Jurkat, Clone E6-1 (cell line): ENCODE measurements around the gene DUSP21.
A peak's percentile ranks its signal among the peaks of the same experiment; 100 is the strongest.
"Not testable (repeated sequence)": the region's sequence is repeated elsewhere in the genome, so short reads cannot be mapped to it uniquely, and the experiment has no call there.

Source experiments
- DNase-seq: peaks from one replicate; pipeline ENCODE4 v3.0.0-alpha.2; 2011; ENCODE audit warnings: low read depth, low spot score
- H3K4me3 ChIP-seq: 2 replicates; pipeline ENCODE4 v1.5.1; 2011; ENCODE audit warnings: mild to moderate bottlenecking, low read length, control low read depth, moderate library complexity

The DUSP21 gene

DNA sequence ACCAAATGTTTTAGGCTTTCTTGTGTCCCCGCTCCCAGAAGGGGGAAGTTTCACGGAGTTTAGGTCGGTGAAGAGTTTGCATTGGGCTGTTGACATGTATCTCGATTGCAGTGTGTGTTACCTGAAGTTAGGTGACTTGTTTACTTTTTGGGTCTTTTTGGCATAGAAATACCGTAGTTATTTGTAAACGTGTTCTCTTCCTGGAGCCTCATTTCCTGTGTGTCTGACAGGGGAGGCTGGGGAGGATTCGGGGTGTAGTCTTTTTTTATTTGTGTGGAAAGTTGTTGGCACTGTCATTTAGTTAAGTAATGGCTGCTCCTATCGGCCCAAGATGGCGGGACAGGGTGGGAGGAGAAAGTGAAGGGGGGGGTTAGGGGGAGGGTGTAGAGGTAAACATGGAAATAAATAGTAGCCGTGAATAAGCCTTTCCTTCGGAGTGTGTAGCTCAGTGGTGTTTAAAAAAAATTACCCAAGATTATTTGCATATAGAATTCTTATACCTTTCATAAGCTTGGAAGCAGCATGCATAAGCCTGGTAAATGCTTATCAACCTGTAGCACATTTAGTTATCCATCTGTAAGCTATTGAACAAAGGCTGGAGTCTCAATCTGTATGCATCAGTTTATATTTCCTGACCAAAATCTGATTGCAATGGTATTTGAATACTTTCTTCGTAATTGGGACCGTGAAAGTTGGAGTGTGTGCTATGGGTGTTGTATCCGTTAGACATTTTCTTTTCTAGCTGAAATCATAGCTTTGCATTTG is 30.8 kb downstream of the DUSP21 start:
- H3K4me3 ChIP-seq = peak overlapping the region; percentile 77
- DNase-seq = no peak

DNA sequence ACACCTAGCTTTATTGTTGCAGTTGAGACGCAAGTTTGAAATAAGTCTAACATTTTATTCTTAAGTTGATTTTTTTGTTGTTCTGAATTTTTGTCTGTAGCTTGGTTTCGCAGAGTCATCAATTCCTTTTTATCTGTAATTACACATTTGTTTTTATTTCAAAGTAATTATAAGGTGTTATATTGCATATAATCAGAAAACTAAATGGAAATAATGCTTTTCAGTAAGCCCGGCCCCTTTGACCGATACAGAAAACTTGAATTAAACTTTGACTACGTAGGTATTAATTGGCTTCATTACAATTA is 31.3 kb downstream of the DUSP21 start:
- peak overlapping the region; percentile 77 for H3K4me3 ChIP-seq
- DNase-seq = no peak

GRCh38 chrX:44876086-44876485 is 32.3 kb downstream of the DUSP21 start:
- no peak overlapping the region for H3K4me3 ChIP-seq
- no peak for DNase-seq

DNA sequence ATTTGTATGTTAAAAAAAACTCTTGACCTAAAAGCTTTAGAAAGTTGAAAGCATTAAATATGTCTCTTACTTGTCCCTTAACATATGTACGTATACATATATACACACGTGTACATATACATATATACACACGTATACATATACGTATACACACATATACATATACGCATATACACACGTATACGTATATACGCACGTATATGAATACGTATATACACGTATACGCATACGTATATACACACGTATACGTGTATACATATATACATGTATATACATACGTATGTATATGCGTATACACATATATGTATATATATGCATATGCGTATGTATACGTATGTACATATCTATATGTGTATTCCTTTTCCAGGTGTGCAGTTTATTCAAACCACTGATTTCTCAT is 32.9 kb downstream of the DUSP21 start:
- H3K4me3 ChIP-seq = no peak overlapping the region
- no peak for DNase-seq

DNA sequence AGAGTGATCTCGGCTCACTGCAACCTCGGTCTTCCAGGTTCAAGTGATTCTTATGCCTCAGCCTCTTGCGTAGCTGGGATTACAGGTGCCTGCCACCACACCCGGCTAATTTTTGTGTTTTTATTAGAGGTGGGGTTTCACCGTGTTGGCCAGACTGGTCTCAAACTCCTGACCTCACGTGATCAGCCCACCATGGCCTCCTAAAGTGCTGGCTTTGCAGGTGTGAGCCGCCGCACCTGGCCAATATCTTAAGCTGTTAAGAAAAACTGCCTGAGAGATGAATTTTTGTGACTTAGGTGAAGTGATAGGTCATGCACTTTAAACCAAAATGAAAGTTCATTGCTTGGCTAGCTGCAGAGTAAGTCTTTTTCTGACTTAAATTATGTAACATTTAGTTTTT is 35.0 kb downstream of the DUSP21 start:
- DNase-seq = no peak
- H3K4me3 ChIP-seq = no peak overlapping the region

- no peak overlapping the region for H3K4me3 ChIP-seq
- DNase-seq = no peak
These were observed 37.7 kb downstream of the DUSP21 start for GRCh38 chrX:44881549-44881948.

- no peak for DNase-seq
- no peak overlapping the region for H3K4me3 ChIP-seq
These were observed 38.8 kb downstream of the DUSP21 start for GRCh38 chrX:44882635-44883034.

DNA sequence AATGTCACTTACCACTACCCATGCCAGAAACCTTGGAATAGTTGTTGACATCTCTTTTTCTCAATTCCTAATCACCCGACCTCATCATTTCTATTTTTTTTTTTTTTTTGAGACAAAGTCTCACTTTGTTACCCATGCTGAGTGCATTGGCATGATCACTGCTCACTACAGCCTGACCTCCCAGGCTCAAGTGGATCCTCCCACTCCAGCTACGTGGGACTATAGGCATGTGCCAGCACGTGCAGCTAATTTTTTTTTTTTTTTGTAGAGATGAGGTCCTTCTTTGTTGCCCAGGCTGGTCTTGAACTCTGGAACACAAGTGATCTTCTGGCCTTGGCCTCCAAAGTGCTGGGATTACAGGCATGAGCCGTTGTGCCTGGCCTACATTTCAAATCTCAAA is 41.1 kb downstream of the DUSP21 start:
- DNase-seq = no peak

GRCh38 chrX:44889824-44890223 is 46.0 kb downstream of the DUSP21 start:
- H3K4me3 ChIP-seq = no peak overlapping the region
- DNase-seq = no peak

More for the DNA sequence above, 41.1 kb downstream of the DUSP21 start:
- no peak overlapping the region for H3K4me3 ChIP-seq

- no peak for DNase-seq
- H3K4me3 ChIP-seq = no peak overlapping the region
These were observed 46.4 kb downstream of the DUSP21 start for GRCh38 chrX:44890247-44890646.

DNA sequence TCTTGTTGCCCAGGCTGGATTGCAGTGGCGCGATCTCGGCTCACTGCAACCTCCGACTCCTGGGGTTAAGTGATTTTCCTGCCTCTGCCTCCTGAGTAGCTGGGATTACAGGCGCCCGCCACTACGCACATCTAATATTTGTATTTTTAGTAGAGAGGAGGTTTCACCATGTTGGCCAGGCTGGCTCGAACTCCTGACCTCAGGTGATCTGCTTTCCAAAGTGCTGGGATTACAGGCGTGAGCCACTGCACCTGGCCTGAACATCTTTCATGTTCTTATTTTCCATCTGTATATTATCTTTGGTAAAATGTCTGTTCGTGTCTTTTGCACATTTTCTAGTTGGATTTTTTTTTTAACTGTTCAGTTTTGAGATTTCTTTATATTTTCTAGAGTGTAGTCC is 46.9 kb downstream of the DUSP21 start:
- H3K4me3 ChIP-seq, DNase-seq: not testable (repeated sequence)

- H3K4me3 ChIP-seq = no peak overlapping the region
- no peak for DNase-seq
These were observed 47.8 kb downstream of the DUSP21 start for GRCh38 chrX:44891642-44892041.
